ENCODE results near the gene ENO2.
"Not testable (repeated sequence)": the region's sequence is repeated elsewhere in the genome, so short reads cannot be mapped to it uniquely, and the experiment has no call there.

Gene ENO2

DNA sequence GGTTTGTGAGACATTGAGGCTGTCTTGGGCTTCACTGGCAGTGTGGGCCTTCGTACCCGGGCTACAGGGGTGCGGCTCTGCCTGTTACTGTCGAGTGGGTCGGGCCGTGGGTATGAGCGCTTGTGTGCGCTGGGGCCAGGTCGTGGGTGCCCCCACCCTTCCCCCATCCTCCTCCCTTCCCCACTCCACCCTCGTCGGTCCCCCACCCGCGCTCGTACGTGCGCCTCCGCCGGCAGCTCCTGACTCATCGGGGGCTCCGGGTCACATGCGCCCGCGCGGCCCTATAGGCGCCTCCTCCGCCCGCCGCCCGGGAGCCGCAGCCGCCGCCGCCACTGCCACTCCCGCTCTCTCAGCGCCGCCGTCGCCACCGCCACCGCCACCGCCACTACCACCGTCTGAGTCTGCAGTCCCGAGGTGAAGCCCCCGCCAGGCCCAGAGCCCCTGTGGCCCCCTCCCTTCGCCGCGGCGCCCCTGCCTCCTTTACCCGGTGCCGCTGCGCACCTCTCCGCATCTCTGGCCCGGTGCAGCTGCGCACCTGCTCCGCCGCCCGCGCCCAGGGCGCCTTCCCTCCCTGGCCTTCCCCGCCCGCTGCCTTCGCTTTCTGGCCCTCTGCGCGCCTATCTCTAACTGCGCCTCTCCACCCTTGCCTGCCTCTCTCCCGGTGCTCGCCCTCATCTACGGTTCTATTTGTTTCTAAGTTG lies at the start of gene ENO2:
TSS of gene ENO2 (plus strand) at position 335 of the 701 bp plus-strand sequence. CDS start 1,253 bp downstream, outside the sequence.
- H3K27ac Mint-ChIP-seq: peak within 1 kb of the TSS; percentile 93
- peaks cover 15 to 20% of the 10 kb centered on the region in 2 donors for H3K4me1 Mint-ChIP-seq
- peaks cover 7 to 10% of the 10 kb centered on the region in 2 donors for H3K27me3 Mint-ChIP-seq
- H3K36me3 Mint-ChIP-seq: peaks cover 4 to 14% of the 10 kb centered on the region in 2 donors
- no peaks in the 10 kb centered on the region for H3K9me3 Mint-ChIP-seq
- peak; percentile 88 for ATAC-seq (replicated peaks)
- H3K4me3 Mint-ChIP-seq: peak within 1 kb of the TSS; percentile 91 to 92
- DNase-seq: peak; percentile 51

DNA sequence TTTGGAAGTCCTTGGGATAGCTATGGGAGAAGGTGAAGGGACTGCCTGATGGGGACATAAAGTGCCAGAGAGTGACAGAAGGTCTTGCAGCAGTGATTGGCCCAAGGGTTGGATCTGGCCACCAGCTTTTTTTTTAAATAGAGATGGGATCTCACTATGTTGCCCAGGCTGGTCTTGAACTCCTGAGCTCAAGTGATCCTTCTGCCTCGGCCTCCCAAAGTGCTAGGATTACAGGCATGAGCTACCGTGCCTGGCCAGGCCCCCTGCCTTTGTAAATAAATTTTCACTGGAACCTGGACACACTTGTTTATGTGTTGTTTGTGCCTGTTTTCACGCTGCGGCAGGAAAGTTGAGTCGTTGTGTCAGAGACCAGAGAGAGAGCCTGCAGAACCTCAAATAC lies 49.1 kb upstream of the ENO2 start:
- not testable (repeated sequence) for H3K4me3 Mint-ChIP-seq; ATAC-seq (replicated peaks); H3K27ac Mint-ChIP-seq; DNase-seq; H3K27me3 Mint-ChIP-seq; H3K9me3 Mint-ChIP-seq
- Mint-ChIP-seq H3K4me1 (peaks cover 27 to 35% of the 10 kb centered on the region in 2 donors), H3K36me3 (peaks cover 52 to 78% of the 10 kb centered on the region in 2 donors)

- ATAC-seq (replicated peaks) (no peak), DNase-seq (no peak)
- Mint-ChIP-seq H3K9me3 (no peaks in the 10 kb centered on the region), H3K4me3 (peak overlapping the region; percentile 96 to 97), H3K4me1 (peaks cover 36 to 45% of the 10 kb centered on the region in 2 donors), H3K36me3 (peaks cover 54 to 77% of the 10 kb centered on the region in 2 donors), H3K27me3 (no peaks in the 10 kb centered on the region), H3K27ac (peak overlapping the region; percentile 51)
Observed at GRCh38 chr12:6866163-6866919, 48.0 kb upstream of the ENO2 start.

- H3K27me3 Mint-ChIP-seq: no peaks in the 10 kb centered on the region
- H3K27ac Mint-ChIP-seq: peak overlapping the region; percentile 99
- peaks cover 60 to 80% of the 10 kb centered on the region in 2 donors for H3K36me3 Mint-ChIP-seq
- peaks cover 42 to 51% of the 10 kb centered on the region in 2 donors for H3K4me1 Mint-ChIP-seq
- peak overlapping the region; percentile 96 to 97 for H3K4me3 Mint-ChIP-seq
- ATAC-seq (replicated peaks) (peak; percentile 26 to 30), DNase-seq (no peak)
- H3K9me3 Mint-ChIP-seq: no peaks in the 10 kb centered on the region
Observed at GRCh38 chr12:6866920-6867412, 47.4 kb upstream of the ENO2 start.

- Mint-ChIP-seq H3K27ac (peak within 1 kb of the TSS; percentile 99), H3K4me3 (peak within 1 kb of the TSS; percentile 96 to 97), H3K4me1 (peaks cover 48 to 58% of the 10 kb centered on the region in 2 donors), H3K36me3 (peaks cover 59 to 82% of the 10 kb centered on the region in 2 donors), H3K27me3 (no peaks in the 10 kb centered on the region), H3K9me3 (no peaks in the 10 kb centered on the region)
- DNase-seq (peak; percentile 70), ATAC-seq (replicated peaks) (peak; percentile 81 to 85)
Observed at GRCh38 chr12:6867413-6868210, 46.8 kb upstream of the ENO2 start, which contains the start of gene TPI1. TPI1 (plus strand) TSS chr12:6867531; CDS start chr12:6867567, 36 bp downstream.

- Mint-ChIP-seq H3K4me3 (peak overlapping the region; percentile 96 to 97), H3K27ac (peak overlapping the region; percentile 95), H3K9me3 (no peaks in the 10 kb centered on the region), H3K4me1 (peaks cover 48 to 64% of the 10 kb centered on the region in 2 donors), H3K36me3 (peaks cover 56 to 79% of the 10 kb centered on the region in 2 donors), H3K27me3 (no peaks in the 10 kb centered on the region)
- ATAC-seq (replicated peaks) (peak in 1 of 2 donors; percentile 2), DNase-seq (no peak)
Observed at GRCh38 chr12:6868211-6869048, 46.0 kb upstream of the ENO2 start.

DNA sequence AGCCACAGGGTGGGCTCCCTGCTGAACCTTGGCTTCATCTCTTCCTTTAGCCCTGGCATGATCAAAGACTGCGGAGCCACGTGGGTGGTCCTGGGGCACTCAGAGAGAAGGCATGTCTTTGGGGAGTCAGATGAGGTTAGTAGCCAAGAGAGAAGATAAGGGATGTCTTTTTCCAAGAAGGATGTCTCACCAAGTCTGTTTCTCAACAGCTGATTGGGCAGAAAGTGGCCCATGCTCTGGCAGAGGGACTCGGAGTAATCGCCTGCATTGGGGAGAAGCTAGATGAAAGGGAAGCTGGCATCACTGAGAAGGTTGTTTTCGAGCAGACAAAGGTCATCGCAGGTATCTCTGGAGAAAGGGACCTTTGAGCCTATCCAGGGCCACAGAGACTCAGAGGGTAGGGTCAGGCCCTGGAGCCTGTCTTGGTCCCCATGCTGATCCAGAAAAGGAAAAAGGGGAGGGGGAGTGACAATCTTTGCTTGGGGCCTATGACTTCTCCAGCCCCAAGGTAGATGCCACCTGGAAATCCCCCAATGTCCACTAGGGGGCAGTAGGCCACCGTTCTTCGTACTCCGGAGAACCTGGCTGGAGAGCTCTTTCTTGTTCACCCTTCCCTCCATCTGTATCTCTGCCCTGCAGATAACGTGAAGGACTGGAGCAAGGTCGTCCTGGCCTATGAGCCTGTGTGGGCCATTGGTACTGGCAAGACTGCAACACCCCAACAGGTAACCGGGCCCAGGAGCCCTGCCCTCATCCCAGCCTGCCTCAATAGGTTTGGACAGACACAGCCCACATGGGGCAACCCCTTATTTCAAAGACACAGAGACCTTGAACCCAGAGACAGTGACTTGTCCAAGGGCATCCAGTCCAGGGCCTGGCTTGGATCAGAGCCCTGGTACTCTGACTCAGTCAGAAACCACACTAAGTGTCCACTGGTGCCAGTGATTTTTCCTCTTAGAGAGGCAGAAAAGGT lies 45.0 kb upstream of the ENO2 start:
- peaks cover 52 to 71% of the 10 kb centered on the region in 2 donors for H3K36me3 Mint-ChIP-seq
- H3K4me1 Mint-ChIP-seq: peaks cover 51 to 72% of the 10 kb centered on the region in 2 donors
- H3K27me3 Mint-ChIP-seq: no peaks in the 10 kb centered on the region
- peak overlapping the region; percentile 96 to 97 for H3K4me3 Mint-ChIP-seq
- DNase-seq: peak; percentile 69
- ATAC-seq (replicated peaks): peak; percentile 8 to 11
- H3K9me3 Mint-ChIP-seq: no peaks in the 10 kb centered on the region
- H3K27ac Mint-ChIP-seq: peak overlapping the region; percentile 95

DNA sequence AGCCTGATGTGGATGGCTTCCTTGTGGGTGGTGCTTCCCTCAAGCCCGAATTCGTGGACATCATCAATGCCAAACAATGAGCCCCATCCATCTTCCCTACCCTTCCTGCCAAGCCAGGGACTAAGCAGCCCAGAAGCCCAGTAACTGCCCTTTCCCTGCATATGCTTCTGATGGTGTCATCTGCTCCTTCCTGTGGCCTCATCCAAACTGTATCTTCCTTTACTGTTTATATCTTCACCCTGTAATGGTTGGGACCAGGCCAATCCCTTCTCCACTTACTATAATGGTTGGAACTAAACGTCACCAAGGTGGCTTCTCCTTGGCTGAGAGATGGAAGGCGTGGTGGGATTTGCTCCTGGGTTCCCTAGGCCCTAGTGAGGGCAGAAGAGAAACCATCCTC lies 44.1 kb upstream of the ENO2 start:
- peak overlapping the region in 1 of 2 donors; percentile 13 for H3K4me3 Mint-ChIP-seq
- DNase-seq; H3K9me3 Mint-ChIP-seq; ATAC-seq (replicated peaks); H3K27me3 Mint-ChIP-seq; H3K27ac Mint-ChIP-seq: not testable (repeated sequence)
- peaks cover 45 to 62% of the 10 kb centered on the region in 2 donors for H3K36me3 Mint-ChIP-seq
- peaks cover 51 to 72% of the 10 kb centered on the region in 2 donors for H3K4me1 Mint-ChIP-seq

GRCh38 chr12:6871052-6871957 lies 43.1 kb upstream of the ENO2 start:
- Mint-ChIP-seq H3K36me3 (peaks cover 49 to 57% of the 10 kb centered on the region in 2 donors), H3K27ac (peak overlapping the region; percentile 97)

GRCh38 chr12:6872073-6873048 lies 42.0 kb upstream of the ENO2 start:
- H3K9me3 Mint-ChIP-seq: no peaks in the 10 kb centered on the region

More at GRCh38 chr12:6871052-6871957, 43.1 kb upstream of the ENO2 start:
- H3K4me3 Mint-ChIP-seq: peak overlapping the region; percentile 89 to 100
- no peaks in the 10 kb centered on the region for H3K9me3 Mint-ChIP-seq
- no peak for DNase-seq
- H3K27me3 Mint-ChIP-seq: no peaks in the 10 kb centered on the region
- no peak for ATAC-seq (replicated peaks)
- H3K4me1 Mint-ChIP-seq: peaks cover 51 to 72% of the 10 kb centered on the region in 2 donors

More at GRCh38 chr12:6872073-6873048, 42.0 kb upstream of the ENO2 start:
- Mint-ChIP-seq H3K4me1 (peaks cover 46 to 63% of the 10 kb centered on the region in 2 donors), H3K27me3 (no peaks in the 10 kb centered on the region), H3K4me3 (peak overlapping the region; percentile 89 to 100), H3K36me3 (peaks cover 55 to 56% of the 10 kb centered on the region in 2 donors), H3K27ac (peak overlapping the region; percentile 97)
- ATAC-seq (replicated peaks) (peak; percentile 47 to 50), DNase-seq (peak; percentile 81)
